Tibial nerve (tissue), 4 donors: ENCODE results near the gene NISCH. TPM values are rescaled to one million over a fixed set of nuclear protein-coding genes. Genes with fewer than 3 reads are reported as not detected.

ENCODE experiments used
- DNase-seq, 2 donors: peaks; one replicate each; pipeline ENCODE4 v3.0.0-alpha.2; 2019; ENCODE audit warnings: low spot score in 2 of 2
- H3K27ac ChIP-seq, 4 donors: fragments of 200-600 bp; sonication (generic) in 3 of 4; one replicate each; pipeline ENCODE4 v1.5.1; 2017 to 2019; ENCODE audit warnings: mild to moderate bottlenecking in 1 of 4
- H3K27me3 ChIP-seq, 2 donors: fragments of 200-600 bp; sonication (generic) in 1 of 2; one replicate each; pipeline versions ENCODE4 v1.5.1 to v1.6.0; 2017 to 2019
- H3K36me3 ChIP-seq, 3 donors: fragments of 200-600 bp; sonication (generic); one replicate each; pipeline ENCODE4 v1.5.1; 2018 to 2019
- H3K4me1 ChIP-seq, 4 donors: fragments of 200-600 bp; sonication (generic) in 3 of 4; one replicate each; pipeline ENCODE4 v1.5.1; 2017 to 2019
- H3K4me3 ChIP-seq, 4 donors: fragments of 200-600 bp; sonication (generic) in 3 of 4; one replicate each; pipeline ENCODE4 v1.5.1; 2017 to 2019; ENCODE audit warnings: mild to moderate bottlenecking in 1 of 4, moderate library complexity in 1 of 4
- H3K9me3 ChIP-seq, 4 donors: fragments of 200-600 bp; sonication (generic) in 3 of 4; one replicate each; pipeline ENCODE4 v1.5.1; 2017 to 2019
- CTCF ChIP-seq, 5 experiments: fragments of 200-600 bp in 3 of 5; fragments of 450-650 bp in 2 of 5; sonication (generic) in 3 of 5; IDR thresholded peaks; one replicate each; pipeline ENCODE4 v1.5.1; 2016 to 2019; ENCODE audit warnings: antibody characterized with exemption in 5 of 5, mild to moderate bottlenecking in 3 of 5, moderate library complexity in 2 of 5
- EP300 ChIP-seq, 2 donors: sonication (generic); formaldehyde crosslinking; IDR thresholded peaks; one replicate each; pipeline ENCODE4 v1.6.1; 2017; ENCODE audit warnings: antibody characterized with exemption in 2 of 2, mild to moderate bottlenecking in 1 of 2
- POLR2A ChIP-seq, 2 donors: fragments of 450-650 bp; IDR thresholded peaks; one replicate each; pipeline ENCODE4 v1.6.1; 2017; ENCODE audit warnings: antibody characterized with exemption in 2 of 2, mild to moderate bottlenecking in 2 of 2, moderate library complexity in 2 of 2
- WGBS, 2 donors: methylation state at CpG; one replicate each; pipeline ENCODE4 v1.1.5; 2018; 5-methylcytosine and 5-hydroxymethylcytosine counted together
- total RNA-seq, 4 donors: library from RNA; depleted of rRNA; stranded (reverse); fragments of >200 nt; gene quantifications; one replicate each; pipeline ENCODE4 v1.1.0, GENCODE V29; 2016

The NISCH gene
- total RNA-seq, 4 donors from 2014 or later: 192 to 305 (median 232) TPM

GRCh38 chr3:52446042-52446441 lies 9.4 kb upstream of the NISCH start:
- H3K27me3 ChIP-seq: no peaks in the 10 kb centered on the region
- 96 to 100% methylated on average over 1 to 4 of the region's 4 CpGs for WGBS, 2 donors
- no peaks in the 10 kb centered on the region for H3K9me3 ChIP-seq
- peaks cover 0 to under 1% (median 0%) of the 10 kb centered on the region in 3 donors for H3K36me3 ChIP-seq
- H3K4me3 ChIP-seq: no peak overlapping the region
- H3K27ac ChIP-seq: no peak overlapping the region
- no peak for DNase-seq
- TF ChIP-seq EP300 (IDR thresholded peaks at IDR 0.05): no peak
- TF ChIP-seq POLR2A (IDR thresholded peaks at IDR 0.05): no peak
- no peak for TF ChIP-seq CTCF (IDR thresholded peaks at IDR 0.05)
- H3K4me1 ChIP-seq: peaks cover 0 to 42% (median 9%) of the 10 kb centered on the region in 4 donors

- peak; percentile 98 to 100 (median 99) for TF ChIP-seq CTCF (IDR thresholded peaks at IDR 0.05)
- TF ChIP-seq EP300 (IDR thresholded peaks at IDR 0.05): no peak
- no peak for TF ChIP-seq POLR2A (IDR thresholded peaks at IDR 0.05)
- DNase-seq: peak in 1 of 2 donors; percentile 72
- Histone ChIP-seq H3K4me1 (peaks cover 0 to 36% (median 8%) of the 10 kb centered on the region in 4 donors), H3K27ac (no peak overlapping the region), H3K4me3 (no peak overlapping the region), H3K27me3 (no peaks in the 10 kb centered on the region), H3K36me3 (no peaks in the 10 kb centered on the region), H3K9me3 (no peaks in the 10 kb centered on the region)
- WGBS, 2 donors: 4 to 29% methylated on average over 7 to 10 of the region's 13 CpGs
Observed at GRCh38 chr3:52446631-52447511, 8.5 kb upstream of the NISCH start.

GRCh38 chr3:52447512-52448355 lies 7.7 kb upstream of the NISCH start:
- DNase-seq: no peak
- peaks cover 0 to 27% (median 6%) of the 10 kb centered on the region in 4 donors for H3K4me1 ChIP-seq
- H3K36me3 ChIP-seq: no peaks in the 10 kb centered on the region
- 66 to 75% methylated on average over 12 of the region's 12 CpGs for WGBS, 2 donors
- no peak overlapping the region for H3K4me3 ChIP-seq
- no peaks in the 10 kb centered on the region for H3K9me3 ChIP-seq
- no peak overlapping the region for H3K27ac ChIP-seq
- TF ChIP-seq CTCF (IDR thresholded peaks at IDR 0.05) (no peak), EP300 (IDR thresholded peaks at IDR 0.05) (no peak), POLR2A (IDR thresholded peaks at IDR 0.05) (no peak)
- no peaks in the 10 kb centered on the region for H3K27me3 ChIP-seq

GRCh38 chr3:52450489-52451236 lies 4.7 kb upstream of the NISCH start:
- WGBS, 2 donors: 81 to 82% methylated on average over 5 to 11 of the region's 11 CpGs
- peak overlapping the region in 1 of 4 donors; percentile 42 for H3K4me3 ChIP-seq
- peak overlapping the region in 1 of 4 donors; percentile 22 for H3K27ac ChIP-seq
- H3K4me1 ChIP-seq: peaks cover 0 to 35% (median 6%) of the 10 kb centered on the region in 4 donors
- no peaks in the 10 kb centered on the region for H3K9me3 ChIP-seq
- no peaks in the 10 kb centered on the region for H3K36me3 ChIP-seq
- DNase-seq: no peak
- no peak for TF ChIP-seq POLR2A (IDR thresholded peaks at IDR 0.05)
- TF ChIP-seq EP300 (IDR thresholded peaks at IDR 0.05): no peak
- TF ChIP-seq CTCF (IDR thresholded peaks at IDR 0.05): no peak
- H3K27me3 ChIP-seq: no peaks in the 10 kb centered on the region
